HepG2 (cell line): ENCODE measurements around the gene RGS13. TPM values are rescaled to one million over a fixed set of nuclear protein-coding genes. Genes with fewer than 3 reads are reported as not detected.

Source experiments
- ATAC-seq: fragments of 200-7000 bp; cut with Tn5 transposase; 3 replicates; pipeline ENCODE4 v1.9.1; 2020; ENCODE audit warnings: mild to moderate bottlenecking, moderate library complexity
- BruUV-seq: library from RNA; stranded (reverse); fragments of 400-500 nt; replicated peaks from 2 replicates; lab custom pipeline; 2021; lab: Mats Ljungman, UMichigan
- CTCF ChIA-PET: fragments of 300-600 bp; formaldehyde crosslinking; extraction: SDS; loops from one replicate; lab custom pipeline; 2021; ENCODE audit warnings: low total read pairs, inconsistent platforms, low intra/inter-chr PET ratio; lab: Yijun Ruan, JAX
- POLR2A ChIA-PET: fragments of 350-600 bp; sonication (Branson Sonifier 250); formaldehyde crosslinking; loops from one replicate; lab custom pipeline; 2020; ENCODE audit warnings: antibody characterized with exemption, inconsistent platforms; lab: Yijun Ruan, JAX
- DNase-seq: peaks from one replicate; pipeline ENCODE4 v3.0.0-alpha.2; 2015; ENCODE audit warnings: low spot score
- FAIRE-seq: peaks from 3 replicates; lab custom pipeline; 2011; peaks lifted over from hg19 to GRCh38; lab: Jason Lieb, UNC
- H2AFZ ChIP-seq: one replicate; pipeline ENCODE4 v1.6.1; 2011; ENCODE audit warnings: low read length, inconsistent platforms
- H3K27ac ChIP-seq: fragments of 300-600 bp; 3 replicates; pipeline ENCODE4 v1.8.0; 2011; ENCODE audit warnings: mixed run types, mild to moderate bottlenecking, mixed read lengths, low read length, inconsistent platforms; ENCODE audit not compliant: insufficient read depth; ENCODE audit errors: extremely low read length
- H3K27me3 ChIP-seq, 2 experiments: fragments of 200-600 bp in 1 of 2; 2 replicates in 1 of 2; 3 replicates in 1 of 2; pipeline versions ENCODE4 v1.6.0 to v1.8.0; 2011; ENCODE audit warnings: low read length in 2 of 2, mild to moderate bottlenecking in 2 of 2, moderate library complexity in 2 of 2, inconsistent platforms in 1 of 2; ENCODE audit not compliant: insufficient read depth in 2 of 2, control insufficient read depth in 1 of 2
- H3K36me3 ChIP-seq, 2 experiments: fragments of 200-600 bp in 1 of 2; replicated peaks in 1 of 2; 2 replicates in 1 of 2; 3 replicates in 1 of 2; pipeline versions ENCODE4 v1.5.1 to v1.8.0; 2011; ENCODE audit warnings: low read length in 2 of 2, inconsistent platforms in 1 of 2; ENCODE audit not compliant: insufficient read depth in 2 of 2, control insufficient read depth in 1 of 2
- H3K4me1 ChIP-seq: 2 replicates; pipeline ENCODE4 v1.5.1; 2012; ENCODE audit warnings: low read length, inconsistent platforms; ENCODE audit not compliant: insufficient read depth
- H3K4me2 ChIP-seq: 2 replicates; pipeline ENCODE4 v1.6.0; 2011; ENCODE audit warnings: low read depth, low read length, inconsistent platforms
- H3K4me3 ChIP-seq, 3 experiments: fragments of 200-600 bp in 1 of 3; sonication (generic), shearing (Covaris generic) in 1 of 3; replicated peaks in 1 of 3; 2 replicates each; pipeline ENCODE4 v1.5.1; 2011 to 2016; ENCODE audit warnings: low read length in 3 of 3, inconsistent platforms in 2 of 3, low read depth in 2 of 3, mild to moderate bottlenecking in 2 of 3, control low read depth in 1 of 3, mixed read lengths in 1 of 3; ENCODE audit not compliant: insufficient read depth in 1 of 3
- H3K79me2 ChIP-seq: one replicate; pipeline ENCODE4 v1.6.1; 2011; ENCODE audit warnings: low read length, inconsistent platforms; ENCODE audit not compliant: insufficient read depth
- H3K9ac ChIP-seq: 2 replicates; pipeline ENCODE4 v1.6.0; 2011; ENCODE audit warnings: mild to moderate bottlenecking, low read depth, low read length, inconsistent platforms; ENCODE audit not compliant: insufficient read depth
- H3K9me3 ChIP-seq: 2 replicates; pipeline ENCODE4 v1.5.1; 2012; ENCODE audit warnings: mild to moderate bottlenecking, low read length
- H4K20me1 ChIP-seq: 2 replicates; pipeline ENCODE4 v1.6.0; 2011; ENCODE audit warnings: inconsistent platforms, mild to moderate bottlenecking, low read length, moderate library complexity; ENCODE audit not compliant: insufficient read depth
- ARID2 ChIP-seq: sonication (generic); formaldehyde crosslinking; IDR thresholded peaks from 2 replicates; pipeline ENCODE4 v1.8.1; 2022; ENCODE audit warnings: mild to moderate bottlenecking, missing genetic modification reagents, borderline replicate concordance
- HIVEP1 ChIP-seq: sonication (generic); formaldehyde crosslinking; IDR thresholded peaks from 2 replicates; pipeline ENCODE4 v1.4.0; 2020; ENCODE audit warnings: mild to moderate bottlenecking, missing genetic modification reagents
- THAP11 ChIP-seq: IDR thresholded peaks from 2 replicates; pipeline ENCODE4 v1.6.1; 2016; ENCODE audit warnings: missing biosample characterization, missing genetic modification reagents
- ZEB1 ChIP-seq: IDR thresholded peaks from 2 replicates; pipeline ENCODE4 v1.6.1; 2012; ENCODE audit warnings: mild to moderate bottlenecking, low read depth, inconsistent platforms; ENCODE audit not compliant: insufficient replicate concordance
- ZFP37 ChIP-seq: sonication (generic); formaldehyde crosslinking; IDR thresholded peaks from 2 replicates; pipeline ENCODE4 v1.4.0; 2020; ENCODE audit warnings: missing genetic modification reagents, borderline replicate concordance
- ZNF350 ChIP-seq: sonication (generic); formaldehyde crosslinking; IDR thresholded peaks from 2 replicates; pipeline ENCODE4 v1.4.0; 2020; ENCODE audit warnings: mild to moderate bottlenecking, low read depth, missing genetic modification reagents, borderline replicate concordance
- ZNF652 ChIP-seq: IDR thresholded peaks from 2 replicates; pipeline ENCODE4 v1.6.1; 2016; ENCODE audit warnings: low read depth, borderline replicate concordance
- ZNF660 ChIP-seq: sonication (generic); formaldehyde crosslinking; IDR thresholded peaks from 2 replicates; pipeline ENCODE4 v1.5.1; 2020; ENCODE audit warnings: mild to moderate bottlenecking, low read depth, missing genetic modification reagents, borderline replicate concordance
- ZSCAN25 ChIP-seq: sonication (generic); formaldehyde crosslinking; IDR thresholded peaks from 2 replicates; pipeline ENCODE4 v1.8.0; 2022; ENCODE audit warnings: mild to moderate bottlenecking, missing genetic modification reagents
- WGBS: methylation state at CpG from one replicate; pipeline ENCODE4 v1.1.6; 2017; ENCODE audit warnings: low lambda C conversion rate; 5-methylcytosine and 5-hydroxymethylcytosine counted together
- in situ Hi-C: cut with HindIII; loops from 2 replicates; pipeline ENCODE4 v1.10.0; 2017; ENCODE audit warnings: low pct_unique_long_range_greater_than_20kb; ENCODE audit not compliant: extremely low pct_ligation_motif_present
- intact Hi-C: fragments of 100-400 bp; cut with micrococcal nuclease; formaldehyde crosslinking; loops from one replicate; pipeline ENCODE4 v1.10.0; 2022; ENCODE audit not compliant: unreplicated experiment
- polyA plus RNA-seq, 8 experiments: library from polyadenylated mRNA; depleted of rRNA in 3 of 8; stranded (reverse) in 7 of 8; unstranded in 1 of 8; fragments of >200 nt; fragmentation: Illumina TruSeq in 4 of 8; extraction: Trizol in 4 of 8; gene quantifications; 2 replicates each; pipeline versions ENCODE4 v1.2.1 to v1.2.3, GENCODE V29; 2011 to 2016; ENCODE audit warnings: low read depth in 4 of 8, missing spikeins in 1 of 8, mixed read lengths in 1 of 8; ENCODE audit not compliant: insufficient read depth in 1 of 8
- total RNA-seq, 5 experiments: library from RNA; depleted of rRNA; stranded (reverse); fragments of >200 nt; fragmentation: Illumina TruSeq; extraction: Trizol; gene quantifications; 2 replicates each; pipeline ENCODE4 v1.2.3, GENCODE V29; 2016; ENCODE audit warnings: low read depth in 1 of 5
- TF ChIP-seq, protein P1 (sequence below): sonication (generic); formaldehyde crosslinking; IDR thresholded peaks from 2 replicates; pipeline ENCODE4 v1.8.0; 2022; ENCODE audit warnings: missing genetic modification reagents, mild to moderate bottlenecking, borderline replicate concordance
- TF ChIP-seq, protein P2 (sequence below): sonication (generic); formaldehyde crosslinking; IDR thresholded peaks from 2 replicates; pipeline ENCODE4 v1.8.1; 2023; ENCODE audit warnings: mild to moderate bottlenecking, missing genetic modification reagents, borderline replicate concordance

RGS13 gene
- total and polyA plus RNA-seq, 2 of the 13 experiments (the other 11 are each of a cell fraction or from before 2014, with no cell fraction given), result not detected

DNA sequence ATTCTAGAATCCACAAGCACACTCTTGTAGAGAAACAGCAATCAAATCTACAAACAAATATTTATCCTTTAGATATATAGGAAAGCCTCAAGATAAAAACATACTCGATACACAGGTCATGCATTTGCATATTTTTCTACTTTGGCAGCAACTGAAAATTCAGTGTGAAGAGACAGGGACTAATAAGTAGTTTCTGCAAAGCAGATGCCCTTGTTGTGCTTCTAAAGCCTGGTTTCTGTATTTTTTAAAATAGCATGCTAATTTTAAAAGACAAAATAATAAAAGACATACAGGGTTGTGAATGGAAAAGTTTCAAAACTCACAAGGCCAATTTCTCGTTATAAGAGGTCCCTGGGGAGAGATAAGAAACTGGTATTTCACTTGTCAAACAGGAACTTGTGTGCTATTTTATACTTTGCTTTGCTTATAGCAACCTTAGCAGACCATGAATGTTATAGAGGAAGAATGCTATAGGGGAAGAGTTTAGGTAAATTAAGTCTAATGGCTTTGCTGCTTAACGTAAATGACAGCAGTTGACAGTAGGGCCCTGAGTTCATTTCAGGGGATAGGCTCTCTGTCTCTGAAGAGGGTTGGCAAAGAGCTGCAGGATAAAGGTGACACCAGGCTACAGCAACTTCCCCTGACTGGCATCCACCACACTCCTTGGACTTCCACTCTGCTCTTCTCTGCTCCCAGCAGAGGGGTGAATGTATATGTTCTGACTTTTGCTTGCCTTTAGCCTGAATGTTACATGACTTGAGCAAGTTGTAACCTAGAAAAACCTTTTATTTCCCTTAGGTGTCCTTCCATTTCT is 9.4 kb upstream of the RGS13 start:
- in situ Hi-C loops, result no loop called here
- H3K9me3 ChIP-seq, result no peaks in the 10 kb centered on the region
- no peak overlapping the region for H3K9ac ChIP-seq
- H3K79me2 ChIP-seq, result no peaks in the 10 kb centered on the region
- H3K27ac ChIP-seq, result no peak overlapping the region
- intact Hi-C loops, result no loop called here
- CTCF ChIA-PET, result no interaction called here
- FAIRE-seq (no peak), DNase-seq (no peak), ATAC-seq (no peak)
- H3K27me3 ChIP-seq, result no peaks in the 10 kb centered on the region
- no peak overlapping the region for H3K4me3 ChIP-seq
- BruUV-seq, result no TSS peak
- POLR2A ChIA-PET, result no interaction called here
- peaks cover 13% of the 10 kb centered on the region for H3K4me1 ChIP-seq
- no peak overlapping the region for H3K4me2 ChIP-seq
- WGBS, result 38% methylated on average over 3 of the region's 3 CpGs
- TF ChIP-seq ZNF652 (CRISPR knock-in tag) (no peak), ZNF350 (CRISPR knock-in tag) (no peak), ARID2 (CRISPR knock-in tag) (no peak), ZNF660 (no peak), THAP11 (CRISPR knock-in tag) (no peak), ZEB1 (no peak), ZSCAN25 (CRISPR knock-in tag) (no peak), HIVEP1 (CRISPR knock-in tag) (no peak), ZFP37 (CRISPR knock-in tag) (no peak)
- TF ChIP-seq, protein P1, sequence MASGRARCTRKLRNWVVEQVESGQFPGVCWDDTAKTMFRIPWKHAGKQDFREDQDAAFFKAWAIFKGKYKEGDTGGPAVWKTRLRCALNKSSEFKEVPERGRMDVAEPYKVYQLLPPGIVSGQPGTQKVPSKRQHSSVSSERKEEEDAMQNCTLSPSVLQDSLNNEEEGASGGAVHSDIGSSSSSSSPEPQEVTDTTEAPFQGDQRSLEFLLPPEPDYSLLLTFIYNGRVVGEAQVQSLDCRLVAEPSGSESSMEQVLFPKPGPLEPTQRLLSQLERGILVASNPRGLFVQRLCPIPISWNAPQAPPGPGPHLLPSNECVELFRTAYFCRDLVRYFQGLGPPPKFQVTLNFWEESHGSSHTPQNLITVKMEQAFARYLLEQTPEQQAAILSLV, result no peak
- TF ChIP-seq, protein P2, sequence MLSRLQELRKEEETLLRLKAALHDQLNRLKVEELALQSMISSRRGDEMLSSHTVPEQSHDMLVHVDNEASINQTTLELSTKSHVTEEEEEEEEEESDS (CRISPR knock-in tag), result no peak
- no peaks in the 10 kb centered on the region for H3K36me3 ChIP-seq
- H4K20me1 ChIP-seq, result no peaks in the 10 kb centered on the region
- H2AFZ ChIP-seq, result no peak overlapping the region
